ENCODE measurements around the gene TTI1.

- TF ChIP-seq EGR1 (IDR thresholded peaks at IDR 0.05; ENCODE audit: low read depth) (no peak), CTCF (IDR thresholded peaks at IDR 0.05 in 2 of 3, conservative IDR thresholded peaks at IDR 0.05 in 1 of 3; ENCODE audit: borderline replicate concordance in 1 of 3, insufficient read depth in 1 of 3, low read depth in 2 of 3, low read length in 2 of 3) (no peak), SIN3A (IDR thresholded peaks at IDR 0.05; ENCODE audit: low read depth) (no peak), CEBPB (IDR thresholded peaks at IDR 0.05; ENCODE audit: low read depth) (no peak), POLR2A (IDR thresholded peaks at IDR 0.05; ENCODE audit: borderline replicate concordance, extremely low read depth, insufficient read depth, insufficient read length) (no peak), EZH2 (IDR thresholded peaks at IDR 0.05) (no peak), RAD21 (IDR thresholded peaks at IDR 0.05; ENCODE audit: low read depth) (no peak), JUND (IDR thresholded peaks at IDR 0.05) (no peak), REST (IDR thresholded peaks at IDR 0.05; ENCODE audit: low read depth) (no peak), SRF (IDR thresholded peaks at IDR 0.05; ENCODE audit: low read depth) (no peak), MAX (IDR thresholded peaks at IDR 0.05) (no peak)
Measured at GRCh38 chr20:37986873-37987601, 46.2 kb downstream of the TTI1 start.
